Smooth muscle cell (in vitro differentiated cells): ENCODE data around the gene ALDH4A1. TPM values are rescaled to one million over a fixed set of nuclear protein-coding genes. Genes with fewer than 3 reads are reported as not detected.

ENCODE experiments used
- DNase-seq: peaks from one replicate; lab custom pipeline; 2025; ENCODE audit not compliant: unreplicated experiment; lab: John Stamatoyannopoulos, UW
- H2AFZ ChIP-seq: fragments of 200-600 bp; sonication (generic); 2 replicates; pipeline ENCODE4 v1.6.0; 2016; ENCODE audit warnings: antibody characterized with exemption, low read depth, mild to moderate bottlenecking
- H3F3A ChIP-seq: fragments of 200-600 bp; sonication (generic); 2 replicates; pipeline ENCODE4 v1.6.0; 2017; ENCODE audit warnings: antibody characterized with exemption, low read depth
- H3K27ac ChIP-seq: fragments of 200-600 bp; sonication (generic); 2 replicates; pipeline ENCODE4 v1.5.1; 2016; ENCODE audit warnings: low read depth, mild to moderate bottlenecking
- H3K27me3 ChIP-seq: fragments of 200-600 bp; sonication (generic); 2 replicates; pipeline ENCODE4 v1.6.1; 2016; ENCODE audit warnings: low read depth, mild to moderate bottlenecking
- H3K36me3 ChIP-seq: fragments of 200-600 bp; sonication (generic); 2 replicates; pipeline ENCODE4 v1.5.1; 2016; ENCODE audit warnings: low read depth
- H3K4me1 ChIP-seq: fragments of 200-600 bp; sonication (generic); 2 replicates; pipeline ENCODE4 v1.5.1; 2016; ENCODE audit warnings: low read depth
- H3K4me2 ChIP-seq: fragments of 200-600 bp; sonication (generic); 2 replicates; pipeline ENCODE4 v1.6.0; 2016; ENCODE audit warnings: mild to moderate bottlenecking
- H3K4me3 ChIP-seq: fragments of 200-600 bp; sonication (generic); 2 replicates; pipeline ENCODE4 v1.5.1; 2016; ENCODE audit warnings: mild to moderate bottlenecking
- H3K79me2 ChIP-seq: fragments of 200-600 bp; sonication (generic); 2 replicates; pipeline ENCODE4 v1.6.0; 2016; ENCODE audit warnings: low read depth, mild to moderate bottlenecking
- H3K9ac ChIP-seq: fragments of 200-600 bp; sonication (generic); 2 replicates; pipeline ENCODE4 v1.6.0; 2016; ENCODE audit warnings: low read depth
- H3K9me3 ChIP-seq: fragments of 200-600 bp; sonication (generic); replicated peaks from 2 replicates; pipeline ENCODE4 v1.5.1; 2016; ENCODE audit warnings: low read depth
- H4K20me1 ChIP-seq: fragments of 200-600 bp; sonication (generic); 2 replicates; pipeline ENCODE4 v1.6.0; 2016; ENCODE audit warnings: low read depth
- WGBS: methylation state at CpG from one replicate; pipeline ENCODE4 v1.1.7; 2016; ENCODE audit warnings: low lambda C conversion rate; 5-methylcytosine and 5-hydroxymethylcytosine counted together
- polyA plus RNA-seq: library from polyadenylated mRNA; unstranded; fragments of >200 nt; fragmentation: Nextera tagmentation; extraction: Ambion mirVana; gene quantifications from 2 replicates; pipeline ENCODE4 v1.2.1, GENCODE V29; 2016
- total RNA-seq: library from RNA; depleted of rRNA; stranded (reverse); fragments of >200 nt; gene quantifications from 2 replicates; pipeline ENCODE4 v1.2.3, GENCODE V29; 2014
- TF ChIP-seq, protein P1 (sequence below): fragments of 200-600 bp; sonication (generic); IDR thresholded peaks from 2 replicates; pipeline ENCODE4 v1.5.1; 2017; ENCODE audit warnings: borderline replicate concordance, mild to moderate bottlenecking, antibody characterized with exemption; ENCODE audit not compliant: insufficient read depth, poor library complexity, severe bottlenecking

The ALDH4A1 gene, protein sequence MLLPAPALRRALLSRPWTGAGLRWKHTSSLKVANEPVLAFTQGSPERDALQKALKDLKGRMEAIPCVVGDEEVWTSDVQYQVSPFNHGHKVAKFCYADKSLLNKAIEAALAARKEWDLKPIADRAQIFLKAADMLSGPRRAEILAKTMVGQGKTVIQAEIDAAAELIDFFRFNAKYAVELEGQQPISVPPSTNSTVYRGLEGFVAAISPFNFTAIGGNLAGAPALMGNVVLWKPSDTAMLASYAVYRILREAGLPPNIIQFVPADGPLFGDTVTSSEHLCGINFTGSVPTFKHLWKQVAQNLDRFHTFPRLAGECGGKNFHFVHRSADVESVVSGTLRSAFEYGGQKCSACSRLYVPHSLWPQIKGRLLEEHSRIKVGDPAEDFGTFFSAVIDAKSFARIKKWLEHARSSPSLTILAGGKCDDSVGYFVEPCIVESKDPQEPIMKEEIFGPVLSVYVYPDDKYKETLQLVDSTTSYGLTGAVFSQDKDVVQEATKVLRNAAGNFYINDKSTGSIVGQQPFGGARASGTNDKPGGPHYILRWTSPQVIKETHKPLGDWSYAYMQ
- 4.6 and 4.8 TPM in 2 replicates for total RNA-seq
- polyA plus RNA-seq: 6.3 and 7.2 TPM in 2 replicates

DNA sequence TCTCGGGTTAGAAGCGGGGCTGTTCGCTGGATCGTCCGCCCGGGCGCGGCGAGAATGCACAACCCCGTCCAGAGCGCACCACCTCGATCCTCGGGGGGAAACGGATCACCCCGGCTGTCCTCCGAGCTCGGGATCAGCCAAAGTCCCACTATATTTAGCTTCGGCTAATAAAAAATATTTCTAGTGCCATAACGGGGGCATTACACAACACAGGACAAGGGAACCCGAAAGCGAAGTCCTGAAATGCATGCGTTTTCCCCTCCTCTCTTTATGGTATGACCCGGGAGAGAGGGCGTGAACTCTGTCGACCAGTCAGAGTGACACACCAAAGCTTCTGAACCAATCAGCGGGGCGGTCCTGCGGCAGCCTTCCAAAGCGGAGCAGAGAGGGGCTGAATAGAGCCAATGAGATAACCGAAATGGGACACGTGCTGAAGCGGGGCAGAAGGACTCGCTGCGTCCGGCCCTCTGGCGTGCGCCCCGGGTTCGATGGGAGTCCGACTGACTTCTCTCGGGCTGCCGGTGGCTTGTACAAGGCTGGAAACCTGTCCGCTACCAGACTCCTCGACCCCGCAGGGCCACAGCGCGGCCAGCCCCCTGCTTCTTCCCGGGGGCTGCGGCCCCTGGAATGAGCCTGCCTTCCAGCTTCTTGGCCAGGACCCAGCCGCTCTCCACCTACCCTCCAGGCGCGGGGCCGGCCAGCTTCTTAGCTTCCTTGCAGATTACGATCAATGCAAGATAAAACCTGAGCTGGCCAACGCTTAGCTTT, at the start of gene ALDH4A1:
Gene ALDH4A1, minus strand, starts transcription at position 33 of the 768 bp plus-strand sequence. Its CDS starts 32 bp downstream, at position 1.
- TF ChIP-seq, protein P1, sequence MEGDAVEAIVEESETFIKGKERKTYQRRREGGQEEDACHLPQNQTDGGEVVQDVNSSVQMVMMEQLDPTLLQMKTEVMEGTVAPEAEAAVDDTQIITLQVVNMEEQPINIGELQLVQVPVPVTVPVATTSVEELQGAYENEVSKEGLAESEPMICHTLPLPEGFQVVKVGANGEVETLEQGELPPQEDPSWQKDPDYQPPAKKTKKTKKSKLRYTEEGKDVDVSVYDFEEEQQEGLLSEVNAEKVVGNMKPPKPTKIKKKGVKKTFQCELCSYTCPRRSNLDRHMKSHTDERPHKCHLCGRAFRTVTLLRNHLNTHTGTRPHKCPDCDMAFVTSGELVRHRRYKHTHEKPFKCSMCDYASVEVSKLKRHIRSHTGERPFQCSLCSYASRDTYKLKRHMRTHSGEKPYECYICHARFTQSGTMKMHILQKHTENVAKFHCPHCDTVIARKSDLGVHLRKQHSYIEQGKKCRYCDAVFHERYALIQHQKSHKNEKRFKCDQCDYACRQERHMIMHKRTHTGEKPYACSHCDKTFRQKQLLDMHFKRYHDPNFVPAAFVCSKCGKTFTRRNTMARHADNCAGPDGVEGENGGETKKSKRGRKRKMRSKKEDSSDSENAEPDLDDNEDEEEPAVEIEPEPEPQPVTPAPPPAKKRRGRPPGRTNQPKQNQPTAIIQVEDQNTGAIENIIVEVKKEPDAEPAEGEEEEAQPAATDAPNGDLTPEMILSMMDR: no peak
- Histone ChIP-seq H3K9me3 (no peaks in the 10 kb centered on the region), H4K20me1 (peaks cover 15% of the 10 kb centered on the region), H3F3A (peaks cover 7% of the 10 kb centered on the region), H3K27ac (peak within 1 kb of the TSS; percentile 90), H3K27me3 (no peaks in the 10 kb centered on the region), H3K4me1 (peaks cover 7% of the 10 kb centered on the region), H3K36me3 (no peaks in the 10 kb centered on the region), H3K9ac (peak within 1 kb of the TSS; percentile 95), H3K4me2 (peak within 1 kb of the TSS; percentile 94), H3K4me3 (peak within 1 kb of the TSS; percentile 85), H3K79me2 (no peaks in the 10 kb centered on the region), H2AFZ (peak within 1 kb of the TSS; percentile 73)
- WGBS: 1% methylated on average over 54 of the region's 55 CpGs
- DNase-seq: peak; percentile 83

DNA sequence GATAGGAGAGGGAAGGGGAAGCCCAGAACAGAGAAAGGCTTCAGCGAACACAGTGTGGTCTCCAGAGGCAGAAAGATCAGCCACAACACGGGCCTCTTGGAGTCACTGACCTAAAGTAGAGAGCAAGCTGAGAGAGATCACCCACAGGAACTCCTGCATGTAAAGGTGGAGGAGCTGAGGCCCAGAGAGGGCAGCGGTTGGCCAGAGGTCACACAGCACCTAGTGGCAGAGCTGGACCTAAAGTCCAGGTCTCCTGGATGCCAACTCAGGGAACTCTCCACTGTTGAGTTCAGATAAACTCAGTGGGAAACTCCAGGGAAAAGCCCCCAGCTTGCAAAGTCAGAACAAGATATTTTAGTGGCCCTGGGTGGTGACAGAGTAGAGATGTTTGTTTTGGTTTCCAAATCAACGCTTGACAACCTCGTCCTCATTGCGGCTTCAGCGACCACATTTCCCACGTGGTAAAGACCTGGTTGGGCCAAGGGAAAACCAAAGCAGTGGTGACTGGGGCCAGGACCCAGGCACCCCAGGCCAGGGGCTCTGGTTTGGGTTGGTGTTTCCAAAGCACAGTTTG, 49.5 kb upstream of the ALDH4A1 start:
- Histone ChIP-seq H3K4me3 (no peak overlapping the region), H4K20me1 (peaks cover 44% of the 10 kb centered on the region), H3F3A (peaks cover 44% of the 10 kb centered on the region), H2AFZ (no peak overlapping the region), H3K36me3 (no peaks in the 10 kb centered on the region), H3K4me2 (peak overlapping the region; percentile 85), H3K9me3 (no peaks in the 10 kb centered on the region), H3K4me1 (peaks cover 29% of the 10 kb centered on the region), H3K27me3 (no peaks in the 10 kb centered on the region), H3K79me2 (peaks cover 91% of the 10 kb centered on the region), H3K27ac (peak overlapping the region; percentile 97), H3K9ac (peak overlapping the region; percentile 89)
- WGBS: 40% methylated on average over 8 of the region's 8 CpGs
- TF ChIP-seq, protein P1: no peak
- no peak for DNase-seq

DNA sequence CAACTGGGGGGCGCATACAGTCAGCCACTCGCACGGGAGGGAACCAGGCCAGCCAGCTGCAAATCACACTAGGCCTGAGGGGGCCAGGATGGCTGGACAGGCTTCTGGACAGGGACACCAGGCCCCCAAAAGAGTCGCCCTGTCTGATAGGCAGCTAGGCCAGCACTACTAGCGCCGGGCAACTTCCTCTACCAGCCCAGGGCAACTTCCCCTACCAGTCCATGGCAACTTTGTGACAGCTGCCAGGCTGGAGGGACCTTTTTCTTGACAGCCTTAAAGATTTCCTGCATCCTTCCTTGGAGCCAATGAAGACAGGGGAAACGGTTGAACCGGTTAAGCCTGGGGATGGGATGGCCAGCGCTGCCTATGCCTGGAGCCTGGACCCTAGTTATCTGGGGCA, 49.1 kb upstream of the ALDH4A1 start:
- 61% methylated on average over 9 of the region's 9 CpGs for WGBS
- Histone ChIP-seq H3K4me2 (peak overlapping the region; percentile 82), H2AFZ (no peak overlapping the region)

More for the DNA sequence above, 49.1 kb upstream of the ALDH4A1 start:
- peaks cover 96% of the 10 kb centered on the region for H3K79me2 ChIP-seq
- H3F3A ChIP-seq: peaks cover 47% of the 10 kb centered on the region
- H3K9ac ChIP-seq: peak overlapping the region; percentile 89
- DNase-seq: no peak
- no peaks in the 10 kb centered on the region for H3K36me3 ChIP-seq
- H3K4me3 ChIP-seq: no peak overlapping the region
- peaks cover 49% of the 10 kb centered on the region for H4K20me1 ChIP-seq
- H3K4me1 ChIP-seq: peaks cover 29% of the 10 kb centered on the region
- no peaks in the 10 kb centered on the region for H3K9me3 ChIP-seq
- peak overlapping the region; percentile 97 for H3K27ac ChIP-seq
- no peaks in the 10 kb centered on the region for H3K27me3 ChIP-seq
- TF ChIP-seq, protein P1: no peak
